ENCODE data around the gene MECP2.

The MECP2 gene

GRCh38 chrX:154136627-154137161 lies 39.2 kb upstream of the MECP2 start:
- TF ChIP-seq CTCF (IDR thresholded peaks at IDR 0.05) (peak; percentile 86), ZFX (IDR thresholded peaks at IDR 0.05; ENCODE audit: borderline replicate concordance) (no peak)
- H3K27ac ChIP-seq = no peak overlapping the region

- no peak for TF ChIP-seq ZFX (IDR thresholded peaks at IDR 0.05; ENCODE audit: borderline replicate concordance)
- TF ChIP-seq CTCF (IDR thresholded peaks at IDR 0.05) = no peak
- no peak overlapping the region for H3K27ac ChIP-seq
Observed at GRCh38 chrX:154135458-154136229, 38.1 kb upstream of the MECP2 start.

- TF ChIP-seq CTCF (IDR thresholded peaks at IDR 0.05) = no peak
- no peak overlapping the region for H3K27ac ChIP-seq
Observed at GRCh38 chrX:154132366-154132765, 34.8 kb upstream of the MECP2 start.

- TF ChIP-seq ZFX (IDR thresholded peaks at IDR 0.05; ENCODE audit: borderline replicate concordance) = no peak
- no peak for TF ChIP-seq CTCF (IDR thresholded peaks at IDR 0.05)
- no peak overlapping the region for H3K27ac ChIP-seq
Observed at GRCh38 chrX:154131955-154132354, 34.4 kb upstream of the MECP2 start.

- TF ChIP-seq ZFX (IDR thresholded peaks at IDR 0.05; ENCODE audit: borderline replicate concordance) = no peak
- no peak overlapping the region for H3K27ac ChIP-seq
Observed at GRCh38 chrX:154126101-154126500, 28.6 kb upstream of the MECP2 start.

- TF ChIP-seq CTCF (IDR thresholded peaks at IDR 0.05) = no peak
- TF ChIP-seq ZFX (IDR thresholded peaks at IDR 0.05; ENCODE audit: borderline replicate concordance) = no peak
- H3K27ac ChIP-seq = no peak overlapping the region
Observed at GRCh38 chrX:154125391-154126040, 28.0 kb upstream of the MECP2 start.

GRCh38 chrX:154123241-154124219 lies 26.0 kb upstream of the MECP2 start:
- H3K27ac ChIP-seq = no peak overlapping the region
- TF ChIP-seq CTCF (IDR thresholded peaks at IDR 0.05) = no peak
- TF ChIP-seq ZFX (IDR thresholded peaks at IDR 0.05; ENCODE audit: borderline replicate concordance) = no peak

Measured in 22Rv1 (cell line).